Measurements from ENCODE around the gene ZBTB20. TPM values are rescaled to one million over a fixed set of nuclear protein-coding genes. Genes with fewer than 3 reads are reported as not detected.

ZBTB20 gene
- total RNA-seq, 6 donors from 2014 or later: 40.0 to 150 (median 65.8) TPM

- Histone ChIP-seq H3K27ac (no peak overlapping the region), H3K9me3 (no peaks in the 10 kb centered on the region), H3K4me1 (peaks cover 5 to 19% (median 11%) of the 10 kb centered on the region in 4 donors), H3K27me3 (no peaks in the 10 kb centered on the region), H3K4me3 (no peak overlapping the region), H3K36me3 (no peaks in the 10 kb centered on the region)
- ATAC-seq (ENCODE audit: low FRiP score in 2 of 2): peak in 1 of 2 donors; percentile 26
- DNase-seq: no peak
- no peak for TF ChIP-seq POLR2AphosphoS5 (IDR thresholded peaks at IDR 0.05)
- TF ChIP-seq EP300 (IDR thresholded peaks at IDR 0.05): no peak
- no peak for TF ChIP-seq POLR2A (IDR thresholded peaks at IDR 0.05)
- TF ChIP-seq CTCF (IDR thresholded peaks at IDR 0.05): no peak
- WGBS, 2 donors: 27 to 29% methylated on average over 4 of the region's 4 CpGs
Measured at GRCh38 chr3:114880078-114880477, 267.0 kb downstream of the ZBTB20 start.

- Histone ChIP-seq H3K4me3 (no peak overlapping the region), H3K4me1 (peaks cover 6 to 22% (median 13%) of the 10 kb centered on the region in 4 donors), H3K27me3 (no peaks in the 10 kb centered on the region), H3K36me3 (no peaks in the 10 kb centered on the region), H3K27ac (no peak overlapping the region), H3K9me3 (no peaks in the 10 kb centered on the region)
- WGBS, 2 donors: 33 to 39% methylated on average over 8 of the region's 8 CpGs
- ATAC-seq (ENCODE audit: low FRiP score in 2 of 2) (peak in 1 of 2 donors; percentile 31), DNase-seq (no peak)
- no peak for TF ChIP-seq POLR2AphosphoS5 (IDR thresholded peaks at IDR 0.05)
- TF ChIP-seq POLR2A (IDR thresholded peaks at IDR 0.05): no peak
- no peak for TF ChIP-seq CTCF (IDR thresholded peaks at IDR 0.05)
Measured at GRCh38 chr3:114879059-114880031, 267.7 kb downstream of the ZBTB20 start.

- DNase-seq: no peak
- no peak for TF ChIP-seq POLR2AphosphoS5 (IDR thresholded peaks at IDR 0.05)
- TF ChIP-seq CTCF (IDR thresholded peaks at IDR 0.05): no peak
- no peak for TF ChIP-seq POLR2A (IDR thresholded peaks at IDR 0.05)
- no peak for TF ChIP-seq EP300 (IDR thresholded peaks at IDR 0.05)
- WGBS, 2 donors: 79% methylated on average over 5 of the region's 5 CpGs
- Histone ChIP-seq H3K4me1 (peaks cover 6 to 22% (median 16%) of the 10 kb centered on the region in 4 donors), H3K4me3 (no peak overlapping the region), H3K27ac (no peak overlapping the region), H3K9me3 (no peaks in the 10 kb centered on the region), H3K27me3 (no peaks in the 10 kb centered on the region), H3K36me3 (no peaks in the 10 kb centered on the region)
- no peak for ATAC-seq (ENCODE audit: low FRiP score in 2 of 2)
Measured at GRCh38 chr3:114878114-114878839, 268.8 kb downstream of the ZBTB20 start.

- DNase-seq (no peak), ATAC-seq (ENCODE audit: low FRiP score in 2 of 2) (no peak)
- Histone ChIP-seq H3K36me3 (no peaks in the 10 kb centered on the region), H3K4me1 (peaks cover 6 to 24% (median 16%) of the 10 kb centered on the region in 4 donors), H3K27me3 (no peaks in the 10 kb centered on the region), H3K27ac (no peak overlapping the region), H3K9me3 (no peaks in the 10 kb centered on the region), H3K4me3 (no peak overlapping the region)
- TF ChIP-seq POLR2AphosphoS5 (IDR thresholded peaks at IDR 0.05): no peak
- no peak for TF ChIP-seq EP300 (IDR thresholded peaks at IDR 0.05)
- 63 to 67% methylated on average over 2 of the region's 2 CpGs for WGBS, 2 donors
Measured at GRCh38 chr3:114877378-114878113, 269.5 kb downstream of the ZBTB20 start.
